GM23338 (cell line): ENCODE data around the gene OSTC. TPM values are rescaled to one million over a fixed set of nuclear protein-coding genes. Genes with fewer than 3 reads are reported as not detected.
A peak's percentile ranks its signal among the peaks of the same experiment; 100 is the strongest.

Experiments
- ATAC-seq: fragments of 200-7000 bp; cut with Tn5 transposase; 3 replicates; pipeline ENCODE4 v1.9.1; 2020
- DNase-seq: peaks from one replicate; pipeline ENCODE4 v3.0.0-alpha.2; 2015; ENCODE audit warnings: low spot score
- H2AFZ ChIP-seq: fragments of 200-600 bp; sonication (generic); 2 replicates; pipeline ENCODE4 v1.8.0; 2016; ENCODE audit warnings: antibody characterized with exemption, mild to moderate bottlenecking, moderate library complexity
- H3F3A ChIP-seq: fragments of 200-600 bp; sonication (generic); replicated peaks from 2 replicates; pipeline ENCODE4 v1.8.0; 2017; ENCODE audit warnings: antibody characterized with exemption, mixed run types, low read depth
- H3K27ac ChIP-seq: fragments of 200-600 bp; sonication (generic); 2 replicates; pipeline ENCODE4 v1.6.1; 2016; ENCODE audit warnings: low read depth
- H3K27me3 ChIP-seq: fragments of 200-600 bp; sonication (generic); 2 replicates; pipeline ENCODE4 v1.8.0; 2016; ENCODE audit warnings: mild to moderate bottlenecking, mixed run types, moderate library complexity; ENCODE audit not compliant: insufficient read depth
- H3K36me3 ChIP-seq: fragments of 200-600 bp; sonication (generic); 2 replicates; pipeline ENCODE4 v1.8.0; 2016; ENCODE audit warnings: mild to moderate bottlenecking; ENCODE audit not compliant: insufficient read depth
- H3K4me1 ChIP-seq: fragments of 200-600 bp; sonication (generic); 2 replicates; pipeline ENCODE4 v1.8.0; 2016; ENCODE audit warnings: mild to moderate bottlenecking, moderate library complexity; ENCODE audit not compliant: insufficient read depth
- H3K4me2 ChIP-seq: fragments of 200-600 bp; sonication (generic); 2 replicates; pipeline ENCODE4 v1.7.1; 2017; ENCODE audit warnings: mixed run types
- H3K4me3 ChIP-seq: fragments of 200-600 bp; sonication (generic); 2 replicates; pipeline ENCODE4 v1.6.1; 2016; ENCODE audit warnings: mixed run types
- H3K79me2 ChIP-seq: fragments of 200-600 bp; sonication (generic); replicated peaks from 2 replicates; pipeline ENCODE4 v1.8.0; 2017; ENCODE audit warnings: mild to moderate bottlenecking; ENCODE audit not compliant: insufficient read depth
- H3K9me2 ChIP-seq: fragments of 200-600 bp; sonication (generic); 2 replicates; pipeline ENCODE4 v1.8.0; 2017; ENCODE audit not compliant: insufficient read depth
- H4K20me1 ChIP-seq: fragments of 200-600 bp; sonication (generic); replicated peaks from 2 replicates; pipeline ENCODE4 v1.8.0; 2017; ENCODE audit warnings: mild to moderate bottlenecking; ENCODE audit not compliant: insufficient read depth
- H3K27ac Mint-ChIP-seq: 2 replicates; pipeline ENCODE4 v1.8.0; 2020; ENCODE audit warnings: inconsistent platforms, mild to moderate bottlenecking, moderate library complexity, mixed read lengths
- H3K27me3 Mint-ChIP-seq: 3 replicates; pipeline ENCODE4 v1.8.0; 2022; ENCODE audit warnings: low read depth, mild to moderate bottlenecking, moderate library complexity, mixed read lengths, inconsistent platforms; ENCODE audit not compliant: insufficient read depth, poor library complexity
- H3K36me3 Mint-ChIP-seq: 3 replicates; pipeline ENCODE4 v1.8.0; 2021; ENCODE audit warnings: low read depth, mild to moderate bottlenecking, inconsistent platforms, moderate library complexity, mixed read lengths
- H3K4me1 Mint-ChIP-seq: 3 replicates; pipeline ENCODE4 v1.8.0; 2020; ENCODE audit warnings: mild to moderate bottlenecking, inconsistent platforms, mixed read lengths
- H3K4me3 Mint-ChIP-seq: 3 replicates; pipeline ENCODE4 v1.8.0; 2021; ENCODE audit warnings: moderate library complexity, mild to moderate bottlenecking, inconsistent platforms, mixed read lengths
- H3K9me3 Mint-ChIP-seq: 3 replicates; pipeline ENCODE4 v1.8.0; 2020; ENCODE audit warnings: moderate library complexity, mild to moderate bottlenecking, inconsistent platforms, mixed read lengths
- CREB1 ChIP-seq: fragments of 250-450 bp; sonication (Bioruptor Pico); IDR thresholded peaks from 2 replicates; pipeline ENCODE4 v1.5.0; 2020; ENCODE audit warnings: low read depth, mild to moderate bottlenecking, moderate library complexity
- ETS1 ChIP-seq: IDR thresholded peaks from 2 replicates; pipeline ENCODE4 v1.6.1; 2016; ENCODE audit warnings: antibody characterized with exemption
- EZH2 ChIP-seq: fragments of 200-600 bp; sonication (generic); IDR thresholded peaks from one replicate; pipeline ENCODE4 v1.8.0; 2017; ENCODE audit warnings: antibody characterized with exemption, mild to moderate bottlenecking, low read depth; ENCODE audit not compliant: unreplicated experiment
- EZH2phosphoT487 ChIP-seq: fragments of 200-600 bp; sonication (generic); IDR thresholded peaks from one replicate; pipeline ENCODE4 v1.8.1; 2018; ENCODE audit warnings: antibody characterized with exemption; ENCODE audit not compliant: unreplicated experiment
- NANOG ChIP-seq: IDR thresholded peaks from 2 replicates; pipeline ENCODE4 v1.6.1; 2016; ENCODE audit warnings: antibody characterized with exemption, borderline replicate concordance
- POLR2AphosphoS5 ChIP-seq: IDR thresholded peaks from 2 replicates; pipeline ENCODE4 v1.6.1; 2016; ENCODE audit warnings: antibody characterized with exemption, low read depth
- ZNF462 ChIP-seq: fragments of 250-450 bp; sonication (Bioruptor Pico); IDR thresholded peaks from 2 replicates; pipeline ENCODE4 v1.5.0; 2020; ENCODE audit warnings: mild to moderate bottlenecking, moderate library complexity
- polyA plus RNA-seq: library from polyadenylated mRNA; unstranded; fragments of >200 nt; fragmentation: Nextera tagmentation; extraction: Ambion mirVana; gene quantifications from 2 replicates; pipeline ENCODE4 v1.2.1, GENCODE V29; 2016
- total RNA-seq: library from RNA; depleted of rRNA; stranded (reverse); fragments of >200 nt; shearing (Covaris generic); gene quantifications from 2 replicates; pipeline ENCODE4 v1.2.3, GENCODE V29; 2014

OSTC gene
- total and polyA plus RNA-seq, 2 experiments from 2014 or later: 142 to 311 TPM

- H3K27ac Mint-ChIP-seq: no peak overlapping the region
Measured at GRCh38 chr4:108619372-108620100, 30.9 kb upstream of the OSTC start.

More at GRCh38 chr4:108619372-108620100, 30.9 kb upstream of the OSTC start:
- peak overlapping the region; percentile 94 for H3K4me3 Mint-ChIP-seq
- peak overlapping the region; percentile 64; the same call in 1 of the 2 replicates for H2AFZ ChIP-seq
- H3K79me2 ChIP-seq: peaks cover 41% of the 10 kb centered on the region
- H3K36me3 Mint-ChIP-seq: peaks cover 49% of the 10 kb centered on the region
- peaks cover 22% of the 10 kb centered on the region for H3K9me3 Mint-ChIP-seq
- DNase-seq: peak; percentile 23
- peak; percentile 15; the same call in 1 of the 3 replicates for ATAC-seq
- peaks cover 27% of the 10 kb centered on the region for H3K36me3 ChIP-seq
- H3K9me2 ChIP-seq: no peaks in the 10 kb centered on the region
- no peak for TF ChIP-seq CREB1 (CRISPR knock-in tag)
- no peak for TF ChIP-seq POLR2AphosphoS5
- TF ChIP-seq EZH2: no peak
- no peak for TF ChIP-seq NANOG
- no peak for TF ChIP-seq ETS1
- no peak for TF ChIP-seq ZNF462 (CRISPR knock-in tag)
- TF ChIP-seq EZH2phosphoT487: no peak
- peaks cover 32% of the 10 kb centered on the region for H4K20me1 ChIP-seq
- H3K4me2 ChIP-seq: peak overlapping the region; percentile 61
- H3K27me3 Mint-ChIP-seq: no peaks in the 10 kb centered on the region
- peaks cover 25% of the 10 kb centered on the region for H3K4me1 ChIP-seq
- no peak overlapping the region for H3K27ac ChIP-seq
- H3F3A ChIP-seq: peaks cover 8% of the 10 kb centered on the region; the same call in 1 of the 2 replicates
- H3K4me1 Mint-ChIP-seq: peaks cover 19% of the 10 kb centered on the region
- no peaks in the 10 kb centered on the region for H3K27me3 ChIP-seq
- H3K4me3 ChIP-seq: peak overlapping the region; percentile 94
